GM12891 (cell line): ENCODE results near the gene CCDC158.

ENCODE experiments used
- POLR2A ChIP-seq: IDR thresholded peaks from 2 replicates; pipeline ENCODE4 v1.6.1; 2011; ENCODE audit warnings: low read depth, low read length, control low read depth
- POLR2AphosphoS5 ChIP-seq: IDR thresholded peaks from 2 replicates; pipeline ENCODE4 v1.6.1; 2011; ENCODE audit warnings: low read depth, low read length, control low read depth

DNA sequence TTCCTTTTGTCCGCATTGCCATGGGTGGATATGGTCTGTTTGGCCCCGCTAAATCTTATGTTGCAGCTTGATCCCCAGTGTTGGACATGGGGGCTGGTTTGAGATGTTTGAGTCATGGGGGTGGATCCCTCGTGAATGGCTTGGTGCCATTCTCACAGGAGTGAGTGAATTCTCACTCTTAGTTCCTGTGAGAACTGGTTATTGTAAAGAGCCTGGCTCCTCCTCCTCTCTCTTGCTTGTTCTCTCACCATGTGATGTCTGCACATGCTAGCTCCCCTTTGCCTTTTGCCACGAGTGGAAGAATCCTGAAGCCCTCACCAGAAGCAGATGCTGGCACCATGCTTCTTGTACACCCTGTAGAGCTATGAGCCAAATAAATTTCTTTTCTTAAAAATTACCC, 137.0 kb downstream of the CCDC158 start:
- TF ChIP-seq POLR2AphosphoS5 = no peak
- no peak for TF ChIP-seq POLR2A
